ENCODE measurements around the gene AKT2. TPM values are rescaled to one million over a fixed set of nuclear protein-coding genes. Genes with fewer than 3 reads are reported as not detected.

Gene AKT2
- total RNA-seq, 1 donor from 2014 or later: 127 TPM

DNA sequence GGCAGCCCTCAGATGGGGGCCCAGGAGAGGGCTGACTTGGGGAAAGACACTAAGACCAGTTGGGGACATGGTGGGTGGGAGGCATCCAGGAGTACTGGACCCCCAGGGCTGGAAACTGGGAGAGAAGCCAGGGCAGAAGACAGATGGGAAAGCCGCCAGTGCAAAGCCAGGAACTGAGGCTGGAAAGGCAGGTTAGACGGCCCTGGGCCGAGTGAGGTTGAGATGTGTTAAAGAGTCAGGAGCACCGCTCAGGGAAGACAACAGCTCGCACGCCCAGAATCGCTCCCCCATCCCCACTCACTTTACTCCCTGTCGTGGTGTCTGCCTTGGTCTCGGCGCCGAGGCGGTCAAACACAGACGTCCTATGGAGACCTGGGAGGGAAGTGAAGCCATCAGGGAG, 38.6 kb upstream of the AKT2 start:
- no peak overlapping the region for H2AFZ ChIP-seq (ENCODE audit: low read depth, low read length)
- H3K27ac ChIP-seq (ENCODE audit: low read depth, low read length): no peak overlapping the region
- TF ChIP-seq, protein P1, sequence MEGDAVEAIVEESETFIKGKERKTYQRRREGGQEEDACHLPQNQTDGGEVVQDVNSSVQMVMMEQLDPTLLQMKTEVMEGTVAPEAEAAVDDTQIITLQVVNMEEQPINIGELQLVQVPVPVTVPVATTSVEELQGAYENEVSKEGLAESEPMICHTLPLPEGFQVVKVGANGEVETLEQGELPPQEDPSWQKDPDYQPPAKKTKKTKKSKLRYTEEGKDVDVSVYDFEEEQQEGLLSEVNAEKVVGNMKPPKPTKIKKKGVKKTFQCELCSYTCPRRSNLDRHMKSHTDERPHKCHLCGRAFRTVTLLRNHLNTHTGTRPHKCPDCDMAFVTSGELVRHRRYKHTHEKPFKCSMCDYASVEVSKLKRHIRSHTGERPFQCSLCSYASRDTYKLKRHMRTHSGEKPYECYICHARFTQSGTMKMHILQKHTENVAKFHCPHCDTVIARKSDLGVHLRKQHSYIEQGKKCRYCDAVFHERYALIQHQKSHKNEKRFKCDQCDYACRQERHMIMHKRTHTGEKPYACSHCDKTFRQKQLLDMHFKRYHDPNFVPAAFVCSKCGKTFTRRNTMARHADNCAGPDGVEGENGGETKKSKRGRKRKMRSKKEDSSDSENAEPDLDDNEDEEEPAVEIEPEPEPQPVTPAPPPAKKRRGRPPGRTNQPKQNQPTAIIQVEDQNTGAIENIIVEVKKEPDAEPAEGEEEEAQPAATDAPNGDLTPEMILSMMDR (IDR thresholded peaks at IDR 0.05; ENCODE audit: insufficient read depth, low read depth, low read length): no peak
- no peak for TF ChIP-seq EZH2 (IDR thresholded peaks at IDR 0.05; ENCODE audit: insufficient read depth, low read length)
- no peaks in the 10 kb centered on the region for H3K27me3 ChIP-seq (ENCODE audit: insufficient read depth, low read length)
- peaks cover 15% of the 10 kb centered on the region for H3K36me3 ChIP-seq (ENCODE audit: insufficient read depth, low read length)
- H3K9ac ChIP-seq (ENCODE audit: low read length): no peak overlapping the region
- Mint-ChIP-seq H3K36me3 (ENCODE audit: low read depth, unreplicated experiment) (peaks cover 41% of the 10 kb centered on the region), H3K4me1 (ENCODE audit: low read depth, unreplicated experiment) (no peaks in the 10 kb centered on the region), H3K9me3 (ENCODE audit: unreplicated experiment) (no peaks in the 10 kb centered on the region), H3K27me3 (ENCODE audit: low read depth, unreplicated experiment) (no peaks in the 10 kb centered on the region), H3K27ac (ENCODE audit: unreplicated experiment) (no peak overlapping the region), H3K4me3 (ENCODE audit: unreplicated experiment) (no peak overlapping the region)
- peaks cover 7% of the 10 kb centered on the region for H4K20me1 ChIP-seq (ENCODE audit: insufficient read depth, low read length)
- no peak overlapping the region for H3K4me3 ChIP-seq (ENCODE audit: insufficient read depth, low read depth, low read length)
- H3K9me3 ChIP-seq (ENCODE audit: insufficient read depth, low read depth, low read length): no peaks in the 10 kb centered on the region
- H3K4me2 ChIP-seq (ENCODE audit: low read length): no peak overlapping the region
- peaks cover 10% of the 10 kb centered on the region for H3K4me1 ChIP-seq (ENCODE audit: insufficient read depth, low read length)
- no peaks in the 10 kb centered on the region for H3K79me2 ChIP-seq (ENCODE audit: insufficient read depth, low read length)
- DNase-seq (ENCODE audit: low read depth) (no peak), FAIRE-seq (no peak)

DNA sequence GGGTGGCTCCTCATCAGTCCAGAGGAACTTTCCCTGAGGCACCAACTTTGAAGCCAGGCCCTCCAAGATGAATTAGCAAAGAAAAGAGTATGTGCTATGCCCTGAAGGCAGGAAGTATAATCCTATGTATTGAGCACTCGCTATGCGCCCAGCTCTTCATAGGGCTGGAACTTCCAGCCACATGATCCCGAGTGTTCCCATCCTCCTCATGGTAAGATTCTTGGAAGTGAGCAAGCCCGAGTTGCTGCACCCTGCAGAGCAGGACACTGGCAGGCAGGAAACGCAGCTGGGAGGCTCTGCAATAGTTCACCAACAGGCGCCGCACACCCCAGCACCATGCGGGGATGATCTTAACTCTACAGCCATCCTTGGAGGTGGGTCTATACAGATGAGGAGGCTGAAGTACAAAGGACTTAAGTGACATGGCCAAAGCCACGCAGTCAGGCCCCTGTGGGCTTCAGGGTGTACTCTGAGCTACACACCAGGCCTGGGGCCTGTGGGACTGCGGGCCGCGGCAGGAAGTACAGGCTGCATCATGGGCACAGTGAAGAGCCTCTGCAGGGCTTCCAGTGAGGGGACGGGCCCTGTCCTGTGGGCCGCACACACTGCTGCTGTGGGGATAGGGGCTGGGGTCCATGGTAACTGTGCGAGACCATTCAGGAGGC, 37.9 kb upstream of the AKT2 start:
- Histone ChIP-seq H3K9me3 (ENCODE audit: insufficient read depth, low read depth, low read length) (no peaks in the 10 kb centered on the region), H3K4me1 (ENCODE audit: insufficient read depth, low read length) (peaks cover 10% of the 10 kb centered on the region), H2AFZ (ENCODE audit: low read depth, low read length) (no peak overlapping the region), H3K4me3 (ENCODE audit: insufficient read depth, low read depth, low read length) (no peak overlapping the region), H3K36me3 (ENCODE audit: insufficient read depth, low read length) (peaks cover 15% of the 10 kb centered on the region), H4K20me1 (ENCODE audit: insufficient read depth, low read length) (peaks cover 7% of the 10 kb centered on the region), H3K27ac (ENCODE audit: low read depth, low read length) (no peak overlapping the region), H3K27me3 (ENCODE audit: insufficient read depth, low read length) (no peaks in the 10 kb centered on the region), H3K4me2 (ENCODE audit: low read length) (peak overlapping the region; percentile 33), H3K79me2 (ENCODE audit: insufficient read depth, low read length) (no peaks in the 10 kb centered on the region), H3K9ac (ENCODE audit: low read length) (no peak overlapping the region)
- Mint-ChIP-seq H3K27ac (ENCODE audit: unreplicated experiment) (no peak overlapping the region), H3K27me3 (ENCODE audit: low read depth, unreplicated experiment) (no peaks in the 10 kb centered on the region), H3K4me1 (ENCODE audit: low read depth, unreplicated experiment) (no peaks in the 10 kb centered on the region), H3K4me3 (ENCODE audit: unreplicated experiment) (no peak overlapping the region), H3K9me3 (ENCODE audit: unreplicated experiment) (no peaks in the 10 kb centered on the region), H3K36me3 (ENCODE audit: low read depth, unreplicated experiment) (peaks cover 36% of the 10 kb centered on the region)
- TF ChIP-seq, protein P1 (IDR thresholded peaks at IDR 0.05; ENCODE audit: insufficient read depth, low read depth, low read length): no peak
- TF ChIP-seq EZH2 (IDR thresholded peaks at IDR 0.05; ENCODE audit: insufficient read depth, low read length): no peak
- no peak for FAIRE-seq
- no peak for DNase-seq (ENCODE audit: low read depth)

- no peaks in the 10 kb centered on the region for H3K27me3 ChIP-seq (ENCODE audit: insufficient read depth, low read length)
- no peak overlapping the region for H3K27ac ChIP-seq (ENCODE audit: low read depth, low read length)
- no peak for DNase-seq (ENCODE audit: low read depth)
- no peaks in the 10 kb centered on the region for H3K79me2 ChIP-seq (ENCODE audit: insufficient read depth, low read length)
- H3K4me1 ChIP-seq (ENCODE audit: insufficient read depth, low read length): peaks cover 10% of the 10 kb centered on the region
- no peak overlapping the region for H3K9ac ChIP-seq (ENCODE audit: low read length)
- no peaks in the 10 kb centered on the region for H3K27me3 Mint-ChIP-seq (ENCODE audit: low read depth, unreplicated experiment)
- H3K36me3 ChIP-seq (ENCODE audit: insufficient read depth, low read length): peaks cover 7% of the 10 kb centered on the region
- H3K27ac Mint-ChIP-seq (ENCODE audit: unreplicated experiment): no peak overlapping the region
- TF ChIP-seq, protein P1 (IDR thresholded peaks at IDR 0.05; ENCODE audit: insufficient read depth, low read depth, low read length): no peak
- no peak for TF ChIP-seq EZH2 (IDR thresholded peaks at IDR 0.05; ENCODE audit: insufficient read depth, low read length)
- H4K20me1 ChIP-seq (ENCODE audit: insufficient read depth, low read length): peaks cover 7% of the 10 kb centered on the region
- H3K9me3 ChIP-seq (ENCODE audit: insufficient read depth, low read depth, low read length): no peaks in the 10 kb centered on the region
- no peak overlapping the region for H3K4me3 ChIP-seq (ENCODE audit: insufficient read depth, low read depth, low read length)
- no peaks in the 10 kb centered on the region for H3K9me3 Mint-ChIP-seq (ENCODE audit: unreplicated experiment)
- FAIRE-seq: no peak
- no peak overlapping the region for H3K4me3 Mint-ChIP-seq (ENCODE audit: unreplicated experiment)
- no peaks in the 10 kb centered on the region for H3K4me1 Mint-ChIP-seq (ENCODE audit: low read depth, unreplicated experiment)
- H3K36me3 Mint-ChIP-seq (ENCODE audit: low read depth, unreplicated experiment): peaks cover 32% of the 10 kb centered on the region
- peak overlapping the region; percentile 33 for H3K4me2 ChIP-seq (ENCODE audit: low read length)
- no peak overlapping the region for H2AFZ ChIP-seq (ENCODE audit: low read depth, low read length)
Observed at GRCh38 chr19:40322271-40322610, 37.1 kb upstream of the AKT2 start.
